SK-N-DZ (cell line): ENCODE results near the gene CPTP.

Experiments
- DNase-seq: peaks from one replicate; pipeline ENCODE4 v3.0.0-alpha.2; 2015; ENCODE audit warnings: low spot score

Gene CPTP

DNA sequence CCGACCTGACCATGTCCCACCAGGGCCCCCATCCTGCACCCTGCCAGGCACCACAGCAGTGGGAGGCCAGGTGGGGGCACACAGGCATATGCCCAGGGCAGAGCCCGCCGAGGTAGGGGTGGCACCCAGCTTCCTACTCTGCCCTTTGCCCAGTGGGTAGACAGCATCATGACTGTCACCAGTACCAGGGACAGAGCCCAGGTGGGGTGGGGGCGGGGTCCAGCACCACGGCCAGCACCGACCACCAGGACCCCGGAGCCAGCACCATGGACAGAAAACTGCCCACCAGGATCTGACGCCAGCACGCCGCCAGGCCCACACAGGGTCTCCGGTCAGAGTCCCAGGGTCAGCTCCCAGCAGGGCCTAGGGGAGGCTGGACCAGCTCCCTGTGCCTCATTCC lies 10.2 kb downstream of the CPTP start:
- no peak for DNase-seq

- no peak for DNase-seq
Observed at GRCh38 chr1:1335283-1335682, 10.7 kb downstream of the CPTP start.

DNA sequence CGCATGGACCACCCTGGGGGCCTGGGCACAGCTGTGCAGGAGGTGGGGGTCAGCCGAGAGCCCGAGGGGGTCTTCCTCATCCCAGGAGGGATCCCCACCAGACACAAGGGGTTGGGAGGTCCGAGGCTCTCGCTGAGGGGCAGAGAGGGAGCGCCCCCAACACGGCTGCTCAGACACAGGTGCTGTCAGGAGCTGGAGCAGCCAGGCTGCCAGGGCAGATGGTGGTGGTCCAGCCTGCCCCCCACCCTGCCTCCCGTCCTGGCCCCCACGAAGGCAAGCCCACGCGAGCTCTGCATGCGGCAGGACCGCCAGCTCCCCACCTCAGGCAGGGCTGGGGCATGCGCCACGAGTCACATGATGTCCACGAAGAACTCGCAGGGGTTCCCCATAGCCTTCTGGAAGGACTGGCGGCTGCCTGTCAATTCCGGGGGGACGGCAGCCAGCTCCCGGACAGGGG lies 11.2 kb downstream of the CPTP start:
- DNase-seq: no peak

DNA sequence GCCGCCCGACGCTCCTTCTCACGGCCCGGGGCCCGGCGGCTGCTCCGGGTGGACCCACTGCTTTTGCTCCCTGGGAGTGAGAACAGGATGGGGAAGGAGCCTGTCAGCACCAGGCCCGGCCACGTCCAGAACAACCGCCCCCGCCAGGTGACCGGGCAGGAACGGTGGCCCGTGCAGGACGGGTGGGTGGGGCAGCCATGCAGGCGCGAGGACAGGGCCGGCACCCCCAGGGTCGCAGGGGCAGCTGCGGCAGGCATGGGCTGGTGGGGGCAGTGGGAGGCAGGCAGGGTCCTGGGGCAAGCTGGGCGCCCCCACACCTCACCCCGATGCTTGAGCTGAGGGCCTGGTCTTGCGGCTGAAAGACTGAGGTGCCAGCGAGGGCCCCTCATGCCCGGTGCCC lies 11.8 kb downstream of the CPTP start:
- DNase-seq: no peak

GRCh38 chr1:1336931-1337792 lies 12.6 kb downstream of the CPTP start:
- DNase-seq: no peak

- DNase-seq: no peak
Observed at GRCh38 chr1:1337793-1338147, 13.2 kb downstream of the CPTP start.

- DNase-seq: no peak
Observed at GRCh38 chr1:1338278-1338677, 13.7 kb downstream of the CPTP start.

DNA sequence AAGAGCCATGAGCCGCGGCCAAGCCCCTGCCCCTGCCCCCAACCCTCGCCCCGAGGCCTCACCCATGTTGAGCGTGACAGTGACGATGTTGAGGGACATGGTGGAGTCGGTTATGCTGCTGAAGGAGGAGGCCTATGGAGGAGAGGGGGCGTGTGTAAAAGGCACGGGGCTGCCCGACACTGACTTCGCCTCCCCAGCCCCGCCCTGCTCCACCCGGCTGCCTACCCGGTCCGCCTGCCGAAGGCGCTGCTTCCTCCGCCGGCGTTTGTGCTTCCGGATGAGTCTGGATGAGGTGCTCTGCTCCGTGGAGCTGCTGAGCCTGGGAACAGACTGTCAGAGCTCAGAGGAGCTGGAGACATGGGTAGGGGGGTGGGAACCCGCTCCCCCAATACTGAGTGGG lies 15.6 kb downstream of the CPTP start:
- no peak for DNase-seq

- DNase-seq: no peak
Observed at GRCh38 chr1:1340791-1341548, 16.4 kb downstream of the CPTP start.

DNA sequence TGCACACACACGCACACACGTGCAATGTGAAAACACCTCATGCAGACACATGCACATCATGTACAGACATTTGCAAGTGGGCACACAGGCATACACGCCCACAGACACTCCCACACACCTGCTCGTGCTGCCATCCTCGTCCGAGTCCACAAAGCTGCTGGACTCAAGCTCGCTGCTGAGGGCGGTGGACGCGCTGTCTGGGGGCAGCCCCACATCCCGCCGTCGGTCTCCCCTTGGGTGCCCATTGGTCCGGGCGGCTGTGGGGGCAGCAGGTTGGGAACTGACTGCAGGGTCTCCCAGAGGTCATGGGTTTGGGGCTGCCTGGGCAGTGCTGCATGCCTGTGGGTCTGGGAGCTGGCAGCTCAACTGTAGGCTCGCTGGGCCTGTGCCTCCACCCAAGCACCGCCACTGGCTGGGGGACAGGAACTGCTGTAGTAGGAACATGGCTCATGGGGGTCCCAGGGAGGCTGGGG lies 17.0 kb downstream of the CPTP start:
- no peak for DNase-seq

- DNase-seq: no peak
Observed at GRCh38 chr1:1342061-1342562, 17.5 kb downstream of the CPTP start.

GRCh38 chr1:1342584-1343115 lies 18.0 kb downstream of the CPTP start:
- DNase-seq: no peak

- no peak for DNase-seq
Observed at GRCh38 chr1:1343811-1344421, 19.3 kb downstream of the CPTP start.

DNA sequence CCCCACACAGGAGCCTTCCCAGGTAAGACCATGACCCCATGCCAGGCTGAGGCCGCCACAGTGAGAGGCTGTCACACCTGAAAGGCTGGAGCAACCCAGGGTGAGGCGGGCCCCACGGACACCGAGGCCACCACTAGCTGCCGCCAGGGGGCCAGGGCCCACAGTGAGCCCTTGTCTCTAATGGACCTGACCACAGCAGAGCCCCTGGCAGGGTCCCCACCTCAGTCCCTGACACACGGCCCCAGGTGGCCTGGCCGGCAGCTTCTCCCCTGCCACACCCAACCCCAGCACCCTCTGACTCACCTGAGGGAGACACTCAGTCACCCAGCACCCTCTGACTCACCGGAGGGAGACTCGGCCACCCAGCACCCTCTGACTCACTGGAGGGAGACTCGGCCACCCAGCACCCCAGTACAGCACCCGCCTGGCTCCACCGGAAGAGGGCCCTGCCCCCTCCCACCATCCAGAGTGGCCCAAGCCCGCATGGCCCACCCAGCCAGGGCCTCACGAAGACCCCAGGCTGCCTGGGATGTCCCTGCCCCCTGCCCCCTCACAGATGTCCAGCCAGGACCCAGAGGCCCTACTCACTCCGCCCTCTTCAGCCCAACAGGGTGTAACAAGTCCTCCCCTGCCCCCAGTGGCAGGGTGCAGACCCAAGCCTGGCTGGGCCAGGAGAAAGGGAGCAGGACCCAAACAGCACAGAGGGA lies 20.2 kb downstream of the CPTP start:
- no peak for DNase-seq

DNA sequence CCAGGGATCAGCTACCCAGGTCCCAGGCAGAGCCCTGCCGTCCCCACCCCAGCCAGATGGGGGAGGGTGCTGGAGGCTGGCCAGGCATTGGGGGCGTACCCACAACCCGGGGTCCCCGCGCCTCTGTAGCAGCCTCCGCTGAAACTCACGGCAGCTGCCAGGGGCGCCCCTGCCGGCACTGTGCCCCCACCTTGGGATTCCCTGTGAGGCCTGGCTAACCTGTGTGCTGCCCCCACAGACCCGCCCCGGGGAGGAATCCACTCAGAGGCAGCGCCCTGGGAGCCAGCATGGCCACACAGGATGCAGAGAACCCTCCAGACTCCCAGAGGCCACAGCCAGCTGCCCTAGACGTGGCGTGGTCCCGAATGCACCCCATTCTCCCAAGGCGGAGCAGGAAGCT lies 20.8 kb downstream of the CPTP start:
- DNase-seq: no peak

- DNase-seq: no peak
Observed at GRCh38 chr1:1345860-1346500, 21.4 kb downstream of the CPTP start.

DNA sequence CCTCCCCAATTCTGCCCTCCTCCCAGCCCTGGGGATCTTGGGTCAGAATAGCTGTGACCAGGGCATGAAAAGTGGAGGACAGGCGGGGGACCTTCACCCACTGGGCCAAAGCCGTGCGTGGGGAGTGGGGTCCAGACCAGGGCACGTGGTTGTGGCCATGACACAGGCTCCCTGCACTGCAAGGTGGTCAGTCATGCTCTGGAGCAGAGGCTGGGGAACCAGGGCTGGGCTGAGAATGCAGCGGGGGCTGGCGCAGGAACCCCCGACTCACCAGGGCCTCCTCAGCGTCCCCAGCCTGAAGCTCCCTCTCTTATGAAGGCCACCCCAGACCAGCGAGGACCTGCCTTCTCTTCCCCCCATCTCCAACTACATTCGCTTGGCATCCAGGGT lies 21.9 kb downstream of the CPTP start:
- DNase-seq: no peak

GRCh38 chr1:1347026-1347595 lies 22.5 kb downstream of the CPTP start:
- DNase-seq: no peak

- no peak for DNase-seq
Observed at GRCh38 chr1:1347663-1348419, 23.2 kb downstream of the CPTP start.
